SH-SY5Y (cell line): ENCODE measurements around the gene KCNG2.

Source experiments
- GATA2 ChIP-seq: IDR thresholded peaks from 2 replicates; pipeline ENCODE4 v1.6.1; 2011; ENCODE audit warnings: mild to moderate bottlenecking, low read depth, low read length
- GATA3 ChIP-seq: IDR thresholded peaks from 2 replicates; pipeline ENCODE4 v1.6.1; 2011; ENCODE audit warnings: low read depth, mild to moderate bottlenecking, low read length, moderate library complexity

DNA sequence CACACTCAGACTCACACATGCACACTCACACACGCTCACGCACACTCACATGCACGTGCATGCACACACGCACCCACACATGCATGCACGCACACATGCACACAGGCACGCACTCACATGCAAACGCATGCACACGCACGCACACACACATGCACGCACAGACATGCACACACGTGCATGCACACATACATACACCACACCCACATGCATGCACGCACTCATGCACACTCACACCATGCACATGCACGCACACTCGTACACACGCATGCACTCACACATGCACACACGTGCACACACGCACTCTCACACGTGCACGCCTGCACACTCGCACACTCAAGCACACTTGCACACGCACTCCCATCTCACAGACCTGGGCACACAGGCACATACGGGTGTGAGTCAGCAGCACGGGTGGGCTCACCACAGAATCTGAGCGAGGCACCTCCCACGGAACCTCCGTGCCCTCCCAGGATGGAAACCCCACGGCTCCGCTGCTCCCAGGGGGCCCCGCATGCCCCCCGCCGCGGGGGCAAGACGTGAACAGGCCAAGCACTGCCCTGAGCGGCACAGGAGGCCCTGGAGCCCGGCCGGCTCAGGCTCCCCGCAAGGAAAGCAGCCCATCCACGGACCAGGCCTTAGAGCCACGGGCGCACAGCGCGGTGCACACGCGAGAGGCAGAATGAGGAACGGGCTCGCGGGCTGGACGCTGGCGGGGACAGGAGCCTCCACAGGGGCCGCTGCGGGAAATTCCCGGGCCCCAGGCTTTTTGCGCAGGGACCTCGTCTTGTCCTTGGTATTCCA lies 8.4 kb upstream of the KCNG2 start:
- TF ChIP-seq GATA2 (no peak), GATA3 (no peak)
